IMR-90 (cell line): ENCODE measurements around the gene MRPL3.
A peak's percentile ranks its signal among the peaks of the same experiment; 100 is the strongest.

Source experiments
- BHLHE40 ChIP-seq: fragments of 150-350 bp; IDR thresholded peaks from 2 replicates; pipeline ENCODE4 v1.6.1; 2016; ENCODE audit warnings: mild to moderate bottlenecking, low read depth, low read length
- CEBPB ChIP-seq: IDR thresholded peaks from 2 replicates; pipeline ENCODE4 v1.6.1; 2012; ENCODE audit warnings: low read depth, low read length, improper control_type of control experiment
- CHD1 ChIP-seq: IDR thresholded peaks from 2 replicates; pipeline ENCODE4 v1.6.1; 2012; ENCODE audit warnings: low read depth, low read length, improper control_type of control experiment
- CTCF ChIP-seq: conservative IDR thresholded peaks from 2 replicates; pipeline ENCODE4 v1.5.1; 2012; ENCODE audit warnings: mild to moderate bottlenecking, low read depth, low read length, improper control_type of control experiment
- ELK1 ChIP-seq: fragments of 150-350 bp; IDR thresholded peaks from 2 replicates; pipeline ENCODE4 v1.6.1; 2016; ENCODE audit warnings: low read depth, mild to moderate bottlenecking, low read length, moderate library complexity, borderline replicate concordance
- FOS ChIP-seq: fragments of 150-350 bp; IDR thresholded peaks from 2 replicates; pipeline ENCODE4 v1.6.1; 2016; ENCODE audit warnings: low read depth, low read length
- MAFK ChIP-seq: IDR thresholded peaks from 2 replicates; pipeline ENCODE4 v1.6.1; 2012; ENCODE audit warnings: low read depth, low read length, improper control_type of control experiment
- MXI1 ChIP-seq: IDR thresholded peaks from 2 replicates; pipeline ENCODE4 v1.6.1; 2012; ENCODE audit warnings: low read depth, mild to moderate bottlenecking, low read length, moderate library complexity, borderline replicate concordance
- POLR2A ChIP-seq: IDR thresholded peaks from 2 replicates; pipeline ENCODE4 v1.6.1; 2012; ENCODE audit warnings: mild to moderate bottlenecking, low read depth, low read length
- RAD21 ChIP-seq: IDR thresholded peaks from 2 replicates; pipeline ENCODE4 v1.6.1; 2012; ENCODE audit warnings: low read length, improper control_type of control experiment
- RCOR1 ChIP-seq: IDR thresholded peaks from 2 replicates; pipeline ENCODE4 v1.6.1; 2012; ENCODE audit warnings: mild to moderate bottlenecking, low read length, improper control_type of control experiment; ENCODE audit not compliant: insufficient replicate concordance
- RFX5 ChIP-seq: IDR thresholded peaks from 2 replicates; pipeline ENCODE4 v1.8.0; 2012; ENCODE audit warnings: low read depth, mild to moderate bottlenecking, low read length, moderate library complexity
- SMC3 ChIP-seq: fragments of 150-350 bp; IDR thresholded peaks from 2 replicates; pipeline ENCODE4 v1.6.1; 2016; ENCODE audit warnings: low read depth, mild to moderate bottlenecking, antibody characterized with exemption, low read length, moderate library complexity
- USF2 ChIP-seq: fragments of 150-350 bp; IDR thresholded peaks from 2 replicates; pipeline ENCODE4 v1.6.1; 2017; ENCODE audit warnings: mild to moderate bottlenecking, antibody characterized with exemption, low read length, low read depth

- no peak for TF ChIP-seq POLR2A
- peak; percentile 37 for TF ChIP-seq CTCF
- no peak for TF ChIP-seq CEBPB
- TF ChIP-seq USF2, result no peak
- peak; percentile 11; the same call in 1 of the 2 replicates for TF ChIP-seq SMC3
- TF ChIP-seq BHLHE40, result no peak
- TF ChIP-seq RAD21, result no peak; the same call in 1 of the 2 replicates
- no peak for TF ChIP-seq RCOR1
- no peak for TF ChIP-seq CHD1
- TF ChIP-seq MAFK, result no peak
- TF ChIP-seq RFX5, result no peak
- TF ChIP-seq FOS, result no peak
- no peak for TF ChIP-seq MXI1
- no peak for TF ChIP-seq ELK1
Measured at GRCh38 chr3:131526801-131527347, 24.1 kb upstream of the MRPL3 start.
